B cell (primary cell): ENCODE measurements around the gene PRR11.

Experiments used
- EZH2 ChIP-seq: IDR thresholded peaks from 2 replicates; pipeline ENCODE4 v1.6.1; 2012; ENCODE audit warnings: borderline replicate concordance, low read depth, mild to moderate bottlenecking, moderate library complexity, low read length; ENCODE audit not compliant: insufficient read depth, poor library complexity, severe bottlenecking
- TF ChIP-seq, protein P1 (sequence below): fragments of 200-600 bp; IDR thresholded peaks from one replicate; pipeline ENCODE4 v1.8.0; 2022; ENCODE audit warnings: antibody characterized with exemption, mild to moderate bottlenecking

DNA sequence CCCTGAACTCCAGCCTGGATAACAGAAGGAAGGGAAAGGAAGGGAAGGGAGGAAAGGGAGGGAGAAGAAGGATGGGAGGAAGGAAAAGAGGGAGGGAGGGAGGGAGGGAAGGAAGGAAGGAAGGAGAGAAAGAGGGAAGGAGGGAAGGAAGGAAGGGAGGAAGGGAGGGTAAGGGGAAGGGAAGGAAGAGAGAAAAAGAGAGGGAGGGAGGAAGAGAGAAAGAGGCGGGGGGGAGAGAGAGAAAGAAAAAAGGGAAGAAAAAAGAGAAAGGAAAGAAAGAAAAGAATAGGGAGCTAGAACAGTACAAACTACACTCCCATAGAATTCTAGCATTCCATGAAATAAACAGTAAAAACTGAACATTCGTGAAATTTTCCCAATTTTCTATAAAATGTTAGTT lies 25.7 kb upstream of the PRR11 start:
- no peak for TF ChIP-seq EZH2
- TF ChIP-seq, protein P1, sequence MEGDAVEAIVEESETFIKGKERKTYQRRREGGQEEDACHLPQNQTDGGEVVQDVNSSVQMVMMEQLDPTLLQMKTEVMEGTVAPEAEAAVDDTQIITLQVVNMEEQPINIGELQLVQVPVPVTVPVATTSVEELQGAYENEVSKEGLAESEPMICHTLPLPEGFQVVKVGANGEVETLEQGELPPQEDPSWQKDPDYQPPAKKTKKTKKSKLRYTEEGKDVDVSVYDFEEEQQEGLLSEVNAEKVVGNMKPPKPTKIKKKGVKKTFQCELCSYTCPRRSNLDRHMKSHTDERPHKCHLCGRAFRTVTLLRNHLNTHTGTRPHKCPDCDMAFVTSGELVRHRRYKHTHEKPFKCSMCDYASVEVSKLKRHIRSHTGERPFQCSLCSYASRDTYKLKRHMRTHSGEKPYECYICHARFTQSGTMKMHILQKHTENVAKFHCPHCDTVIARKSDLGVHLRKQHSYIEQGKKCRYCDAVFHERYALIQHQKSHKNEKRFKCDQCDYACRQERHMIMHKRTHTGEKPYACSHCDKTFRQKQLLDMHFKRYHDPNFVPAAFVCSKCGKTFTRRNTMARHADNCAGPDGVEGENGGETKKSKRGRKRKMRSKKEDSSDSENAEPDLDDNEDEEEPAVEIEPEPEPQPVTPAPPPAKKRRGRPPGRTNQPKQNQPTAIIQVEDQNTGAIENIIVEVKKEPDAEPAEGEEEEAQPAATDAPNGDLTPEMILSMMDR: no peak
